NB4 (cell line): ENCODE measurements around the gene BDKRB2.

Experiments used
- CTCF ChIP-seq: IDR thresholded peaks from one replicate; pipeline ENCODE4 v1.5.1; 2012; ENCODE audit warnings: low read depth, low read length
- MAX ChIP-seq: IDR thresholded peaks from 2 replicates; pipeline ENCODE4 v1.6.1; 2011; ENCODE audit warnings: low read depth, low read length

GRCh38 chr14:96178461-96179321, 25.9 kb upstream of the BDKRB2 start:
- TF ChIP-seq CTCF (no peak), MAX (no peak)
